Measurements from ENCODE around the gene METTL16. TPM values are rescaled to one million over a fixed set of nuclear protein-coding genes. Genes with fewer than 3 reads are reported as not detected.
A peak's percentile ranks its signal among the peaks of the same experiment; 100 is the strongest.
"Not testable (repeated sequence)": the region's sequence is repeated elsewhere in the genome, so short reads cannot be mapped to it uniquely, and the experiment has no call there.

The METTL16 gene, protein sequence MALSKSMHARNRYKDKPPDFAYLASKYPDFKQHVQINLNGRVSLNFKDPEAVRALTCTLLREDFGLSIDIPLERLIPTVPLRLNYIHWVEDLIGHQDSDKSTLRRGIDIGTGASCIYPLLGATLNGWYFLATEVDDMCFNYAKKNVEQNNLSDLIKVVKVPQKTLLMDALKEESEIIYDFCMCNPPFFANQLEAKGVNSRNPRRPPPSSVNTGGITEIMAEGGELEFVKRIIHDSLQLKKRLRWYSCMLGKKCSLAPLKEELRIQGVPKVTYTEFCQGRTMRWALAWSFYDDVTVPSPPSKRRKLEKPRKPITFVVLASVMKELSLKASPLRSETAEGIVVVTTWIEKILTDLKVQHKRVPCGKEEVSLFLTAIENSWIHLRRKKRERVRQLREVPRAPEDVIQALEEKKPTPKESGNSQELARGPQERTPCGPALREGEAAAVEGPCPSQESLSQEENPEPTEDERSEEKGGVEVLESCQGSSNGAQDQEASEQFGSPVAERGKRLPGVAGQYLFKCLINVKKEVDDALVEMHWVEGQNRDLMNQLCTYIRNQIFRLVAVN
- total RNA-seq: 26.1 TPM

DNA sequence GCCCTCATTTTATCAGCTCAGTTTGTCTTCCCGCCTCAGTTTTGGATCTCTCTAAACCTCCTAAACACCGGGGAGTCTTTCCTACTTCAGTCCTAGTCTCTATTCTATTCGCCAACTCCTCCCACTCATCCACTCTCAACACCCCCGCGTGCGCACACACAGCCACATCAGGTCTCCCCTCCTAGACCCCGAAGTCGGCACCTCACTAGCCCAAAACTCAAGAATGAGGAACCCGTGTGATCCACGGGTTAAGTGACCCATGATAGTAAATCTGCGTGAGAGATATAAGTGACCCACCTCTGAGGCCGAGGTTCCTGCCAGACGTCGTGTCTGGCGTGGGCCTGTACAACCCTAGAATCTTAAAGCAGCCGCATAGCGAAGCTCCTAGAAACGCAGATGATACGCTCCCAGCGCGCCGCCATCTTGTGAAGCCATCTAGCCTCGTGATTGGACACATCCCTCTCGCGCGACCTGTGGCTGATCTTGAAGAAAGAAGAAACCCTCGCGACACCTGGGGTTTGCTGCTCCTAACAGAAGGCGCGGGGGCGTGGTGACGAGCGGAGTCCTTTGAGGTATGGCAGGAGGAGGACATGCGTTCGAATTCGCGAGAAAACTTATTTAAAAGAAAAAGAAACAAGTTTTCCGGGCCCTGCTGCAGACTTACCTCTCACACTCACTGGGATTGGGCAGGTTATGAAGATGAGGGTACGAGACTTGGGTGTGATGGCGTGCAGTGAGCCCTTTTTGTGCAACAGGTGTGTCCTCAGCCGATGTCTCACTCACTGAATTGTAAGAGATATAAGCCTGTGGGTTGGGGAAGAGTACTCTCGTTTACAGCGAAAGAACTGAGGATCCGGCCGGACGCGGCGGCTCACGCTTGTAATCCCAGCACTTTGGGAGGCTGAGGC is at the start of gene METTL16:
METTL16 (minus strand) TSS at position 427 of the 908 bp plus-strand sequence. CDS start 9,557 bp downstream, outside the sequence.
- DNase-seq (ENCODE audit: low spot score): peak; percentile 99

DNA sequence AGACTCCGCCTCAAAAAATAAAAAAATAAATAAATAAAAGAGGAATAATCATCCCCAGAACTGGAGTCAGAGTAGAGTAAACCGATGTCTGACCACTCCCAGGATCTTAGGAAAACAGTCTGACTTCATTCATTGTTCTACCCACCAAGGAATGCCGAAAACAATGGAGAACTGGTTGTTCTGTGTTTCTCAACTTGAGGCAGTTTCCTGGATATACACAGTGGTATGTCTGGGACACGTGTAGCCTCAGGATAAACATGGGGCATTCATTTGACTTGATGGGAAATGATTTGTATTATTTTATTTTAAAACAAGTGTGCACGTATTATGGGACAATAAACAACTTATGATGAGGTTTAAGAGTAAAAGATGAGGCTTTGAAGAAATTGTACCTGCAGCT is 49.0 kb upstream of the METTL16 start:
- no peak for DNase-seq (ENCODE audit: low spot score)

DNA sequence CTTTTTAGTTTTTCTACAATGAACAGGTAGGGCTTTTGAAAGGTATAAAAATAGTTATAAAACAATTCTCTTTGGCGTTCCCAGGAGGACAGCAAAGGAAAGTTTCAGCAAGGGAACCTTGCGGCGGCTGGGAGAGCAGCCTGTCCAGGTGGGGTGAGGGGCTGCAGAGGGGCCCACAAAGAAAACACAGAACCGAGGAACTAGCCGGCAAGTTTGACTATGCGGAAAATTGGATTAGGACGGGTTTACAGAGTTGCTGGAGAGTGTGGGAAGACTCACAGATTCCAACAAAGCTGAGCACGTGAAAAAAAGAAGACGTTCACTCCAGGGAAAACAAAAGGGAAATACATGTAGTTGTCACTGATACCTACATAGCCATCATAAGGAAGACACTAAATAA is 40.2 kb upstream of the METTL16 start:
- DNase-seq (ENCODE audit: low spot score): no peak

DNA sequence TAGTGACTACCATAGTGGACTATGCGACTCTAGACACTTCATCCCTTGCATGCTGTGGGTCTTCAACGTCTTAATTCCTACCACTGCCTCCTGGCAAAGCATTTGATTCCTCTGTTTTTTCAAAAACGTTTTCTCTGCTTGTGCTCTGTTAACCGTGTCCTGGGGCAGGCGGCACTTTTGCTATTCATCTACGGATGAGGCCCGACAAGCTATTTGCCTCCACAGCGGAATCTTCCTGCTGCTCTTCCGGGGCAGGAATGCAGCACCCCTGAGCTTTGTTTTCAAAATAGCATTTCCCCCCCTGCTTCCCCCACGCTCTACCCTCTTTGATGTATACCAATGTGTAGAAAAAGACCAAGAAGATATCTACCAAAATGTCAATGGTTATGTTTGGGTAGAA is 39.8 kb upstream of the METTL16 start:
- DNase-seq (ENCODE audit: low spot score): no peak

DNA sequence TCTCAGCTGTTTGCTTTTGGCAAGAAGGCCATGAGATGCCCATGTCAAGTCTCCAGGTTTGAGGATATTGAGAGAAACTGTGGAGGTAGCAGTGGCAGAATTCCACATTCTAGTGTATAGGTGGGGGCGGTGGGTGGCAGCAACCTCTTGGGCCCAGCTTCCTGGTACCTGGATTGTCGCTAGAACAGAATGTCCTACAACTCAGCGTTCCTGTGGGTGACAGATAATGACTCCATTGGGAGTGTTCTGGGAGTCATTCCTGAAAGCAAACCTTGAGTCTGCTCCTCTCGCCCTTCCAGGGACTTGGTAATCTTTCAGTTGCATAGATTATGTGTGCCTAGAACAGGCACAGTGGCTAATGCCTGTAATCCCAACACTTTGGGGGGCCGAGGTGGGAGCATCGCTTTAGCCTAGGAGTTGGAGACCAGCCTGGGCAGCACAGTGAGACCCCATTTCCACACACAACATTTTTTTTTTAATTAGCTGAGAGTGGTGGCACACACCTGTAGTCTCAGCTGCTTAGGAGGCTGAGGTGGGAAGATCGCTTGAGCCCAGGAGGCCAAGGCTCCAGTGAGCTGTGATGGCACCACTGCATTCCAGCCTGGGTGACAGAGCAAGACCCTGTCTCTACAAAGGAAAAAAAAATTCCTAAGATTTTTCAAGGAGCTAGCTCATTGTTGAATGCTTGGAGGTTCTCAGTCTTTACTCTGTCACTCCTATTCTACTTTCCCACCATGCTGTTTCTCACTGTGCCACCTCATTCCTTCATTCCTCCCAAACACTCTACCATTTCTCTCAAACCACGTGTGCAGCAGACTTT is 37.9 kb upstream of the METTL16 start:
- DNase-seq (ENCODE audit: low spot score): no peak

DNA sequence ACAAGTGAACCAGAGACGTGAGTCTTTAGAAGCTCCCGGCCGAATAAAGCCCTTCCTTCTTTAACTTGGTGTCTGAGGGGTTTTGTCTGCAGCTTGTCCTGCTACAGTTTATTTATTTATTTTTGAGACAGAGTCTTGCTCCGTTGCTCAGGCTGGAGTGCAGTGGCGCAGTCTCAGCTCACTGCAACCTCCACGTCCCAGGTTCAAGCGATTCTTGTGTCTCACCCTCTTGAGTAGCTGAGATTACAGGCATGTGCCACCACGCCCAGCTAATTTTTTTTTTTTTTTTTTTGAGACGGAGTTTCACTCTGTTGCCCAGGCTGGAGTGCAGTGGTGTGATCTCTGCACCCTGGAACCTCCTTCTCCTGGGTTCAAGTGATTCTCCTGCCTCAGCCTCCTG is 36.3 kb upstream of the METTL16 start:
- not testable (repeated sequence) for DNase-seq (ENCODE audit: low spot score)

DNA sequence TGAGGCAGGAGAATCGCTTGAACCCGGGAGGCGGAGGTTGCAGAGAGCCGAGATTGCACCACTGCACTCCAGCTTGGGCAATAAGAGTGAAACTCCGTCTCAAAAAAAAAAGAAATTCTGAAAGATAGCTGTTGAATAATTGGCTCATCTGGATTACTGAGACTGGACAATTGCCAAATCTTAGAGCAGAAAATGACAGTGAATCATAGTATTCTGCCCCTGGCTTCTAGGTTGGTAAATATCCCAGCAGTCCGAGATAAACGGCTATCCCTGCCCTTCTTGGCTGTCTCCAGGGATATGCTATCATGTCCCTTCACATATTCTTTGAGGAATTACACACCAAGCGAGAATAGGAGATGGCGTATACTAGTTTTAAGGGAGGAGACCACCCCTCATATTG is 35.5 kb upstream of the METTL16 start:
- DNase-seq (ENCODE audit: low spot score): no peak

DNA sequence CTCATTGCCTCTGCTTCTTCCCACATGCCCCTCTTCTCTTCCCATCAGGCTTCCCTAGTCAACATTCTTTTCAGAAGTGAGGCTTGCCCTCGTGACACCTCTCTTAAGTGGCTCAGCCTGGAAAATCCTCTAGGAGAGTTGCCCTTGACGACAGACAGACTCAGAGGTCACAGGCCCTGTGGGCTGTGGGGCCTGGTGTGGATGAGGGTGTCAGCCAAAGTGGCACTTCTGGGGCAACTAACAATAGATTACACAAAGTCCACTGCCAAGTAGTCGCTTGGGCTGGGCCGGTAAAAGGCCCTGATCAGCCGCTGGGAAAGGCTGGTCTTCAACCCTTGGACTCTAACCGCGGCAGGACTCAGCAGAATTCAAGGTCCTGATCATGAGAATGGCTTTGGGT is 33.7 kb upstream of the METTL16 start:
- peak; percentile 69 for DNase-seq (ENCODE audit: low spot score)

DNA sequence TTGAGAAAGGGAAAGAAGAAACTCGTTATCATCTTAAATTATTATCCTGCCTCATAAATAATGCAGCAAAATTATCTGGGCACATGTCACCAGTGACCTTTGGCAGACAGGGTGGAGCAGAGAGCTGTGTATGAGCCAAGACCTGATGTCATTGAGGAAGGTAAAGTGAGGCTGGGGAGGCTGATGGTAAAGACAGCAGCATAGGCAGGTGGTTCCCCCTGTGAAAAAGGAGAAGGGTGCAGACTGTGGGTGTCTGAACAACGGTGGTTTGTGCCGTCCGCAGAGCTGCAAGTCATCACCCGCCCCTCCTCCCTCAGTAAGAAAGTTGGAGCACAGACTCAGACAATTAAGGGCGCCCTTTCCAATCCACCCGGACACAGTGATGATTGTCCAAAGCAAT is 30.8 kb upstream of the METTL16 start:
- peak; percentile 18 for DNase-seq (ENCODE audit: low spot score)

DNA sequence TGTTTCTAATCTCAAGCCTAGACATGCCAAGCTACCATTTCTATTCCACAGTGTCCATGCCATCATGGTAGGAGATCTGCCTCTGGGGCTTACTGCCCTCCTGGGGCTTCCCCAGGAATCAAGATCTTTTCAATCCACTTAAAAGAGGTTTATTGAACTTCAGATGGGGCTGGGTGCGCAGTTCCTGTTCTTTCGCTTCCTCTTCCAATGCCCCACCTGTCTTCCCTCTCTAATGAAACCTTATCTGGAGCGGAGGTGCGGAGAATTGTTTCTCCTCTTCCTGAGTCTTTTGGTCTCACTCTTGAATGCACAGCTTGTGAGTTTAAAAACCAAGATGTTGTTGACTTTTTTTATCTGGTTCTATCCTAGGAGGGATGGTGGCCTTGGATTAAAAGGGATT is 30.4 kb upstream of the METTL16 start:
- DNase-seq (ENCODE audit: low spot score): no peak

DNA sequence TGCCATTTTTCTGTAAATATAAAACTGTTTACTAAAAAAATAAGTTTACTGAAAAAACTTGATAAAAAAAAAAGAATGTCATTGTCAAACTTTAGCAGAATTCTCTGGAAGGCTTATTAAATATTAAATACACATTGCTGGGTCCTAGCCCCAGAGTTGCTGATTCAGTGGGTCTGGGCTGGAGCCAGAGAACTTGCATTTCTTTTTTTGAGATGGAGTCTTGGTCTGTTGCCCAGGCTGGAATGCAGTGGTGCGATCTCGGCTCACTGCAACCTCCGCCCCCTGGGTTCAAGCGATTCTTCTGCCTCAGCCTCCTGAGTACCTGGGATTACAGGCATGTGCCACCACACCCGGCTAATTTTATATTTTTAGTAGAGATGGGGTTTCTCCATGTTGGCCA is 25.9 kb upstream of the METTL16 start:
- not testable (repeated sequence) for DNase-seq (ENCODE audit: low spot score)

DNA sequence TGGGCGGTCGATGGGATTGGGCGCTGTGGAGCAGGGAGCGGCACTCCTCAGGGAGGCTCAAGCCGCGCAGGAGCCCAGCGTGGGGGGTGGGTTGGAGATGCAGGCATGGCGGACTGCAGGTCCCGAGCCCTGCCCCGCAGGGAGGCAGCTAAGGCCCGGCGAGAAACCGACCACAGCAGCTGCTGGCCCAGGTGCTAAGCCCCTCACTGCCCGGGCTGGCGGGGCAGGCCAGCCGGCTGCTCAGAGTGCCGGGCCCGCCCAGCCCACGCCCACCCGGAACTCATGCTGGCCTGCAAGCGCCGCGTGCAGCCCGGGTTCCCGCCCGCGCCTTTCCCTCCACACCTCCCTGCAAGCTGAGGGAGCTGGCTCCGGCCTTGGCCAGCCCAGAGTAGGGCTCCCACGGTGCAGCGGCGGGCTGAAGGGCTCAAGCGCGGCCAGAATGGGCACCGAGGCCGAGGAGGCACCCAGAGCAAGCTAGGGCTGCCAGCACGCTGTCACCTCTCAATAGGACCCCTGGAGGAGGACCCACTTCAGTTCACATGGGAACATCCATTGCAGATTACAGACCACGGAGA is 20.5 kb upstream of the METTL16 start:
- DNase-seq (ENCODE audit: low spot score): no peak

DNA sequence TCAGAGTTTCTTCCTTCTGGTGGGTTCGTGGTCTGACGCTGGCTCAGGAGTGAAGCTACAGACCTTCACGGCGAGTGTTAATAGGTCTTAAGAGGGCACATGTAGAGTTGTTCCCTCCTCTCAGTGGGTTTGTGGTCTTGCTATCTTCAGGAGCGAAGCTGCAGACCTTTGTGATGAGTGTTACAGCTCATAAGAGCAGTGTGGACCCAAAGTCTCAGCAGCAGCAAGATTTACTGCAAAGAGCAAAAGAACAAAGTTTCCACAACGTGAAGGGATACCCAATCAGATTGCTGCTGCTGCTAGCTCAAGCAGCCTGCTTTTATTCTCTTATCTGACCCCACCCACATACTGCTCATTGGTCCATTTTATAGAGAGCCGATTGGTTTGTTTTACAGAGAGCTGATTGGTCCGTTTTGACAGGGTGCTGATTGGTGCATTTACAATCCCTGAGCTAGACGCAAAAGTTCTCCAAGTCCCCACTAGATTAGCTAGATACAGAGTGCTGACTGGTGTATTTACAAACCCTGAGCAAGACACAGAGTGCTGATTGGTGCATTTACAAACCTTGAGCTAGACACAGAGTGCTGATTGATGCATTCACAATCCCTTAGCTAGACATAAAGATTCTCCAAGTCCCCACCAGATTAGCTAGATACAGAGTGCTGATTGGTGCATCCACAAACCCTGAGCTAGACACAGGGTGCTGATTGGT is 19.7 kb upstream of the METTL16 start:
- DNase-seq (ENCODE audit: low spot score): not testable (repeated sequence)

DNA sequence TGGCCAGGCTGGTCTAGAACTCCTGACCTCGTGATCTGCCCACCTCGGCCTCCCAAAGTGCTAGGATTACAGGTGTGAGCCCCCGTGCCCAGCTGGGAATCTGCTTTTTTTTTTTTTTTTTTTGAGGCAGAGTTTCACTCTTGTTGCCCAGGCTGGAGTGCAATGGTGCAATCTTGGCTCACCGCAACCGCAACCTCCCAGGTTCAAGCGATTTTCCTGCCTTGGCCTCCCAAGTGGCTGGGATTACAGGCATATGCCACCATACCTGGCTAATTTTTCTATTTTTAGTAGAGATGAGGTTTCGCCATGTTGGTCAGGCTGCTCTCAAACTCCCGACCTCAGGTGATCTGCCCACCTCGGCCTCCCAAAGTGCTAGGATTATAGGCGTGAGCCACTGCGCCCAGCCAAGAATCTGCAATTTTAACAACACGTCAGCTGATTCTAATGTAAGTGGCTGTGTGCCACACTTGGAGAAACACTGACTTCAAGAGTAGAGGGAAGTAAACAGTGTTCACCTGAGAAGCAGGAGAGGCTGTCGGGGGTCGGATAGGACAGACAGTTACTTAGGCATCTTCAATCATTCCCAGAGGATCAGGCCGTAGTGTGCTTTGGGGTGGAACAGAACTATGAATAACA is 10.2 kb upstream of the METTL16 start:
- not testable (repeated sequence) for DNase-seq (ENCODE audit: low spot score)

DNA sequence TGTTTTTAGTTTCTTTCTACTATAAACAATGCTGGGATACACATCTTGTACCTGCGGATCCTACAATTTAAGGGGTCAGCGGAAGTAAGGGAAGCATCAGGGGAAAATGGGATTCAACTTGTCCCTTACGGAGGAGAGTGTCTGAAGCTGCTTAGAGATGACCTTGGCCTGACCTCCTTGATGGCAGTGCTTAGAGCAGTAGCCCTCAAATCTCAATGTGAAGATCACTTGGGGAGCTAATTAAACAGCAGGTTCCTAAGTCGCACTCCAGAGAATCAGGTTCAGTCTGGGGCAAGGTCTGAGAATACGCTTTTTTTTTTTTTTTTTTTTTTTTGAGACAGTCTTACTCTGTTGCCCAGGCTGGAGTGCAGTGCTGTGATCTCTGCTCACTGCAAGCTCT is 9.6 kb upstream of the METTL16 start:
- DNase-seq (ENCODE audit: low spot score): no peak

DNA sequence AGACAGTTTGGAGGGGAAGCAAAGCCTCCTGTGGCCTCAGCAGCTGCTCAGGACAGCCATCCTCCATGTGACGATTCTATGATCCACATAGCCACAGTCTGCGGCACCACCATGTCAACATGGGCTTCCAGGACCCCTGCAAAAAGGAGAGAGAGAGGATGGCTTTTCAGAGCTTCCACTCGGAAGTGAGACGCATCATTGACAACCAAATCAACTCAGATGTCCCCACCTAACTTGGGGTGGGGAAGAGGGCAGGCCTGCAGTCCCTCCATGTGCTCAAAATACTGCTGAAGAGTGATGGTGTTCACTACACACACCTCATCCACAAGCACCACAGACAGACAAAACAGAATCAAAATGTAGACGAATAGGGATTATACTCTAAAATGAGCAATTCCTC is 5.9 kb upstream of the METTL16 start:
- DNase-seq (ENCODE audit: low spot score): no peak

DNA sequence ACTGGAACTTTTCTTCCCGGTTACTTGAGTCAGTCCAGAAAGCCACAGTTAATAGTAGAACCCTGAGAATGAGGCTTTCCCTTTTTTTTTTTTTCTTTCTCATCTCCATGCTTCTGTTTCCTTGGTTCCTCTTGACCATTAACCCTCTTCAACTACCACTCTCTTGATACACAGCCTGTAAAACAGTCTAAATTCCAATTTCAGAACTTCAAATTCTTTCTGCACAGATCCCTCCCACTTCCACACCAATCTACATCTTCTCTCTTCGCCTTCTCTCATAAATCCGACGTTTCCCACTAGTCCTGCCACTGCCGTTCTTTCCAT is 588 bp downstream of the METTL16 start:
- DNase-seq (ENCODE audit: low spot score): no peak

DNA sequence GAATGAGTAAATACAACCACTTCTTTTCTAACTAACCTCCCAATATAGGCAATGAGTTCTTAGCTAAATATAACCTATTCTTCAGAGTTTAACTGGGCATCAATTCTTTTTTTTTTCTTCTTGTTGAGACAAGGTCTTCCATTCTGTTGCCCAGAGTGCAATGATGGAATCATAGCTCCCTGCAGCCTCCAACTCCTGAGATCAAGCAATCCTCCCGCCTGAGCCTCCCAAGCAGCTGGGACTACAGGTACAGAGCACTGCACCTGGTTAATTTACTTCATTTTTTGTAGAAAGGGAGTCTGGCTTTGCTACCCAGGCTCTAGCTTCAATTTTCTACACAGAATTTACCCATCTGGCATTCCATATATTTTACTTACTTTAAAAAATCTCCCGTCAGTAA is 1.1 kb downstream of the METTL16 start:
- no peak for DNase-seq (ENCODE audit: low spot score)

DNA sequence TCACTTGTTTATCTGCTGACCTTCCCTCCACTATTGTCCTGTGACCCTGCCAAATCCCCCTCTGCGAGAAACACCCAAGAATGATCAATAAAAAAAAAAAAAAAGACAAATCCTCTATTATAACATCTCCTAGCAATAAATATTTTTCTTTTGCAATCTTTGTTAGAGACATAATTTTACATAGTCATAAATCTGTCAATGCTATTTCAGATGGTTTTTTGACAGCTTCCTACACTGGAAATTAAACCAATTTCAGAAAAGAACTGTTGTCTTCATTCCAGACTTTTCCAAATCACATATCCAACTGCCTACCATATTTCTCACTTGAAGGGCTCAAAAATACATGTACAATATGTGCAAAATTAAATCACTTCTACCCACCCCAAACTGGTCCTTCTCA is 3.7 kb downstream of the METTL16 start:
- no peak for DNase-seq (ENCODE audit: low spot score)

DNA sequence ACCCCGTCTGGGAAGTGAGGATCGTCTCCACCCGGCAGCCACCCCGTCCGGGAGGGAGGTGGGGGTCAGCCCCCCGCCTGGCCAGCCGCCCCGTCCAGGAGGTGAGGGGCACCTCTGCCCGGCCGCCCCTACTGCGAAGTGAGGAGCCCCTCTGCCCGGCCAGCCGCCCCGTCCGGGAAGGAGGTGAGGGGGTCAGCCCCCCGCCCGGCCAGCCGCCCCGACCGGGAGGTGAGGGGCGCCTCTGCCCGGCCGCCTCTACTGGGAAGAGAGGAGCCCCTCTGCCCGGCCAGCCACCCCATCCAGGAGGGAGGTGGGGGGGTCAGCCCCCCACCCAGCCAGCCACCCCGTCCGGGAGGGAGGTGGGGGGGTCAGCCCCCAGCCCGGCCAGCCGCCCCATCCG is 4.7 kb downstream of the METTL16 start:
- not testable (repeated sequence) for DNase-seq (ENCODE audit: low spot score)
